CD4-positive, CD25-positive, alpha-beta regulatory T cell (primary cell): ENCODE measurements around the gene TENM4. TPM values are rescaled to one million over a fixed set of nuclear protein-coding genes. Genes with fewer than 3 reads are reported as not detected.

Source experiments
- ATAC-seq, 2 donors: fragments of 150-1000 bp; cut with Tn5 transposase; one replicate each; pipeline ENCODE4 v1.10.0; 2021; ENCODE audit warnings: low read depth in 2 of 2, moderate number of reproducible peaks in 2 of 2, moderate library complexity in 1 of 2
- DNase-seq, 3 donors: peaks; one replicate each; pipeline versions ENCODE4 v3.0.0 to v3.0.0-alpha.2; 2012 to 2022; ENCODE audit warnings: mixed read lengths in 1 of 3
- H3K27ac ChIP-seq: one replicate; pipeline ENCODE4 v1.7.0; 2013; ENCODE audit warnings: mild to moderate bottlenecking, low read length; ENCODE audit not compliant: insufficient read depth, poor library complexity, severe bottlenecking
- H3K27me3 ChIP-seq: one replicate; pipeline ENCODE4 v1.7.0; 2013; ENCODE audit warnings: low read length; ENCODE audit not compliant: control insufficient read depth, insufficient read depth
- H3K36me3 ChIP-seq: one replicate; pipeline ENCODE4 v1.7.0; 2013; ENCODE audit warnings: mild to moderate bottlenecking, low read length, moderate library complexity; ENCODE audit not compliant: control insufficient read depth, insufficient read depth
- H3K4me1 ChIP-seq: 2 replicates; pipeline ENCODE4 v1.7.0; 2013; ENCODE audit warnings: mild to moderate bottlenecking, low read length; ENCODE audit not compliant: insufficient read depth, control insufficient read depth, poor library complexity, severe bottlenecking
- H3K4me3 ChIP-seq: one replicate; pipeline ENCODE4 v1.7.0; 2013; ENCODE audit warnings: low read depth, mild to moderate bottlenecking, low read length, moderate library complexity
- H3K9me3 ChIP-seq, 2 experiments: 1 replicate in 1 of 2; 2 replicates in 1 of 2; pipeline ENCODE4 v1.7.0; 2013; ENCODE audit warnings: low read length in 2 of 2, mild to moderate bottlenecking in 1 of 2, moderate library complexity in 1 of 2; ENCODE audit not compliant: control insufficient read depth in 2 of 2
- H3K27ac Mint-ChIP-seq, 3 donors: one replicate each; pipeline ENCODE4 v1.8.0; 2020 to 2022; ENCODE audit warnings: mild to moderate bottlenecking in 3 of 3, mixed read lengths in 3 of 3, moderate library complexity in 2 of 3
- H3K27me3 Mint-ChIP-seq: one replicate; pipeline ENCODE4 v1.8.0; 2022; ENCODE audit warnings: mild to moderate bottlenecking, mixed read lengths
- H3K36me3 Mint-ChIP-seq: one replicate; pipeline ENCODE4 v1.8.0; 2020; ENCODE audit warnings: mixed read lengths
- H3K4me1 Mint-ChIP-seq, 4 donors: one replicate each; pipeline ENCODE4 v1.8.0; 2020 to 2022; ENCODE audit warnings: mixed read lengths in 4 of 4, mild to moderate bottlenecking in 1 of 4
- H3K4me3 Mint-ChIP-seq, 4 donors: one replicate each; pipeline ENCODE4 v1.8.0; 2020 to 2022; ENCODE audit warnings: mild to moderate bottlenecking in 4 of 4, mixed read lengths in 4 of 4, moderate library complexity in 3 of 4
- H3K9me3 Mint-ChIP-seq, 7 donors: one replicate each; pipeline ENCODE4 v1.8.0; 2020 to 2022; ENCODE audit warnings: mixed read lengths in 7 of 7, mild to moderate bottlenecking in 3 of 7, moderate library complexity in 2 of 7
- polyA plus RNA-seq, 4 donors: library from polyadenylated mRNA; unstranded; fragments of 300-500 nt; fragmentation: Illumina TruSeq; gene quantifications; one replicate each; pipeline ENCODE4 v1.2.3, GENCODE V29; 2021
- total RNA-seq: library from RNA; stranded (reverse); gene quantifications from one replicate; pipeline ENCODE4 v1.2.3, GENCODE V29; 2022

TENM4 gene
- total and polyA plus RNA-seq, 5 donors from 2014 or later = 0.02 TPM; not detected in 4

- Mint-ChIP-seq H3K4me3 (no peak overlapping the region), H3K27me3 (no peaks in the 10 kb centered on the region), H3K27ac (no peak overlapping the region), H3K9me3 (peaks cover 0 to 2% (median 0%) of the 10 kb centered on the region in 7 donors), H3K36me3 (no peaks in the 10 kb centered on the region), H3K4me1 (no peaks in the 10 kb centered on the region)
- Histone ChIP-seq H3K36me3 (no peaks in the 10 kb centered on the region), H3K9me3 (no peaks in the 10 kb centered on the region), H3K27me3 (no peaks in the 10 kb centered on the region), H3K4me1 (no peaks in the 10 kb centered on the region), H3K4me3 (no peak overlapping the region), H3K27ac (no peak overlapping the region)
- DNase-seq = no peak
- ATAC-seq = no peak
Observed at GRCh38 chr11:79383874-79384273, 57.0 kb downstream of the TENM4 start.

GRCh38 chr11:79382301-79383050 lies 58.4 kb downstream of the TENM4 start:
- Histone ChIP-seq H3K27ac (no peak overlapping the region), H3K27me3 (no peaks in the 10 kb centered on the region), H3K4me1 (no peaks in the 10 kb centered on the region), H3K9me3 (no peaks in the 10 kb centered on the region), H3K36me3 (no peaks in the 10 kb centered on the region), H3K4me3 (no peak overlapping the region)
- Mint-ChIP-seq H3K36me3 (no peaks in the 10 kb centered on the region), H3K4me1 (no peaks in the 10 kb centered on the region), H3K27me3 (no peaks in the 10 kb centered on the region), H3K27ac (no peak overlapping the region), H3K4me3 (no peak overlapping the region), H3K9me3 (peaks cover 0 to 2% (median 0%) of the 10 kb centered on the region in 7 donors)
- DNase-seq (no peak), ATAC-seq (no peak)

GRCh38 chr11:79381036-79381435 lies 59.8 kb downstream of the TENM4 start:
- DNase-seq = no peak
- no peaks in the 10 kb centered on the region for H3K4me1 Mint-ChIP-seq
- no peaks in the 10 kb centered on the region for H3K36me3 ChIP-seq
- H3K27ac Mint-ChIP-seq = no peak overlapping the region
- no peak overlapping the region for H3K4me3 Mint-ChIP-seq
- no peaks in the 10 kb centered on the region for H3K27me3 Mint-ChIP-seq
- H3K4me3 ChIP-seq = no peak overlapping the region
- H3K27me3 ChIP-seq = no peaks in the 10 kb centered on the region
- H3K9me3 Mint-ChIP-seq = peaks cover 0 to 2% (median 0%) of the 10 kb centered on the region in 7 donors
- no peak for ATAC-seq
- no peaks in the 10 kb centered on the region for H3K36me3 Mint-ChIP-seq
- H3K4me1 ChIP-seq = no peaks in the 10 kb centered on the region
- H3K9me3 ChIP-seq = no peaks in the 10 kb centered on the region
- H3K27ac ChIP-seq = no peak overlapping the region

- H3K9me3 ChIP-seq = no peaks in the 10 kb centered on the region
- no peak overlapping the region for H3K4me3 ChIP-seq
- no peak overlapping the region for H3K27ac Mint-ChIP-seq
- ATAC-seq = no peak
- H3K4me3 Mint-ChIP-seq = no peak overlapping the region
- H3K27me3 ChIP-seq = no peaks in the 10 kb centered on the region
- no peaks in the 10 kb centered on the region for H3K4me1 ChIP-seq
- no peaks in the 10 kb centered on the region for H3K36me3 ChIP-seq
- no peak for DNase-seq
- H3K27me3 Mint-ChIP-seq = no peaks in the 10 kb centered on the region
- no peak overlapping the region for H3K27ac ChIP-seq
- H3K4me1 Mint-ChIP-seq = no peaks in the 10 kb centered on the region
- peaks cover 0 to 4% (median 0%) of the 10 kb centered on the region in 7 donors for H3K9me3 Mint-ChIP-seq
- no peaks in the 10 kb centered on the region for H3K36me3 Mint-ChIP-seq
Observed at GRCh38 chr11:79377406-79377805, 63.4 kb downstream of the TENM4 start.

GRCh38 chr11:79375818-79376550 lies 64.8 kb downstream of the TENM4 start:
- DNase-seq (no peak), ATAC-seq (no peak)
- Histone ChIP-seq H3K27me3 (no peaks in the 10 kb centered on the region), H3K36me3 (no peaks in the 10 kb centered on the region), H3K4me3 (no peak overlapping the region), H3K9me3 (no peaks in the 10 kb centered on the region), H3K27ac (no peak overlapping the region), H3K4me1 (no peaks in the 10 kb centered on the region)
- no peaks in the 10 kb centered on the region for H3K36me3 Mint-ChIP-seq
- H3K27me3 Mint-ChIP-seq = no peaks in the 10 kb centered on the region
- H3K27ac Mint-ChIP-seq = no peak overlapping the region
- H3K9me3 Mint-ChIP-seq = peaks cover 0 to 4% (median 0%) of the 10 kb centered on the region in 7 donors
- H3K4me1 Mint-ChIP-seq = no peaks in the 10 kb centered on the region
- no peak overlapping the region for H3K4me3 Mint-ChIP-seq

- DNase-seq (no peak), ATAC-seq (no peak)
- Mint-ChIP-seq H3K4me3 (no peak overlapping the region), H3K9me3 (peaks cover 0 to 4% (median 0%) of the 10 kb centered on the region in 7 donors), H3K4me1 (no peaks in the 10 kb centered on the region), H3K27me3 (no peaks in the 10 kb centered on the region), H3K36me3 (no peaks in the 10 kb centered on the region), H3K27ac (no peak overlapping the region)
- H3K27me3 ChIP-seq = no peaks in the 10 kb centered on the region
- no peaks in the 10 kb centered on the region for H3K9me3 ChIP-seq
- no peak overlapping the region for H3K4me3 ChIP-seq
- H3K36me3 ChIP-seq = no peaks in the 10 kb centered on the region
- H3K4me1 ChIP-seq = no peaks in the 10 kb centered on the region
- no peak overlapping the region for H3K27ac ChIP-seq
Observed at GRCh38 chr11:79374727-79375126, 66.1 kb downstream of the TENM4 start.

GRCh38 chr11:79371724-79372123 lies 69.1 kb downstream of the TENM4 start:
- Mint-ChIP-seq H3K4me3 (no peak overlapping the region), H3K36me3 (no peaks in the 10 kb centered on the region), H3K27me3 (no peaks in the 10 kb centered on the region), H3K9me3 (peaks cover 0 to 5% (median 0%) of the 10 kb centered on the region in 7 donors), H3K27ac (no peak overlapping the region), H3K4me1 (no peaks in the 10 kb centered on the region)
- H3K36me3 ChIP-seq = no peaks in the 10 kb centered on the region
- no peak overlapping the region for H3K4me3 ChIP-seq
- H3K9me3 ChIP-seq = no peaks in the 10 kb centered on the region
- no peak overlapping the region for H3K27ac ChIP-seq
- ATAC-seq (no peak), DNase-seq (no peak)
- H3K4me1 ChIP-seq = no peaks in the 10 kb centered on the region
- H3K27me3 ChIP-seq = no peaks in the 10 kb centered on the region
